HG03103 (cell line): Measurements from ENCODE around the gene DLX4.

Experiments used
- ATAC-seq: cut with Tn5 transposase; IDR thresholded peaks from one replicate; pipeline ENCODE4 v1.9.1; 2021; ENCODE audit warnings: low read depth; ENCODE audit not compliant: unreplicated experiment

Gene DLX4

DNA sequence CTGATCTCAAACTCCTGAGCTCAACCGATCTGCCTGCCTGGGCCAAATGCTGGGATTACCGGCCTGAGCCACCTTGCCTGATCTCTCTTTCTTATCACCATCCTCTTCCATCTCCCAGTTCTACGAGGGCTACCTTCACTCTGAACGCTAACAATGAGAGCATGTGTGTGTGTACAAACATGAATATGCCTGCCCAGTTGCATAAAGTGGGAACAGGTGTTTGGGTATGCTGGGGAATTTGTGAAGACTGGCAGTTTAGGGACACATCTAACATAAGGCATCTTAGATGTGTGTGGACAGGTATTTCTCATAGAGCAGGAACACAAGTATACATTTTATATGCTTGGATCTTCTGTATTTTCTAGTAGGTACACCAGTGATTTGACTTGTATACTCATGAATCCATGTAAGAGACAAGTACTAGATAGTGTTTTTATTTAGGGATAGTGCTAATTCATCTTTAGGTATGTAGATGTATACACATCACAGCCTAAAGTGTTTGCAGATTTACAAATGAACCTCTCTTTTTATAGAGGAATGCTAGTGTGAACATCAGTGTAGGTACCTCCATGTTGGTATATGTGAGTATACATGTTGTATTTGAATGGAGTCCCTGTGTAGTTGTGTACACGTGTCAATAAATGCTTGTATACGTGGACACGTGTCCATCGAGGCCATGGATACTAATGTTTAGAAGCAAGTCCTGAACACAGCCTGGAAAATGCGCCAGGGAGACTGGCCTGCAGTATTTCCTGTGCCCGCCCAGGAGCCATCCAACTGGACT lies 1.2 kb upstream of the DLX4 start:
- no peak for ATAC-seq

GRCh38 chr17:49968405-49969133 lies 421 bp upstream of the DLX4 start:
- ATAC-seq, result no peak

- no peak for ATAC-seq
These were observed 902 bp downstream of the DLX4 start for GRCh38 chr17:49969795-49970389.

GRCh38 chr17:49970498-49970897 lies 1.5 kb downstream of the DLX4 start:
- no peak for ATAC-seq

DNA sequence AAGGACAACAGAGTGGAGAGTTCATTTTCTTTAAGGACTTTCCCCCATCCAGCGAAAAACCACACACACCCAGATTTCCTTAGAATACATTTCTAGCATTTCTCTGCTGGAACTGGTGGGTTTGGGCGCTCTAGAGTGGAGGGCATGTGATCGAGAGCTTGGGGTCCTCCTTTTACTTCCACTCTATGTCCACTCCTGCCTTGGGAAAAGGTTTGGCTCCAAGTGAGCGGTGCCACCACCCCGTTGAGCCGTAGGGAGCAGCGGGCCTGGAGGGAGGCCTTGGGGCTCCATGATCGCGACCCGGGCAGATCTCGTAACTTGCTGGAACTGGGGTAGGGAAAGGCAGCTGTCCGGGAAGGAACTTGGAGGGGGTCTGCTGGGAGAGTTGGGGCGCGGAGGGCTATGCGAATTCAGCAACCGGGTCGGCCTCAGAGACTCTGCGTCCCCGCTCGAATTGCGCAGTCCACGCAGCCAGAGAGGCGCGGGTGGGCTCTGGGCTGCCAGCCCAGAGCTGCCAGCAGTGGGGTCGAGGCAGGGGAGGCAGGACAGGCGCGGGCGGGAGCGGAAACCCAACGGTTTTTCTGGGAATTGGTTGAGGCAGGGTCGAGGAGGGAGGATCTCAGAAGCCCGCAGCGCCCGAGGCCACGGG lies 2.3 kb downstream of the DLX4 start:
- no peak for ATAC-seq

- ATAC-seq, result no peak
These were observed 3.0 kb downstream of the DLX4 start for GRCh38 chr17:49971848-49972485.

- no peak for ATAC-seq
These were observed 3.7 kb downstream of the DLX4 start for GRCh38 chr17:49972486-49973270.

DNA sequence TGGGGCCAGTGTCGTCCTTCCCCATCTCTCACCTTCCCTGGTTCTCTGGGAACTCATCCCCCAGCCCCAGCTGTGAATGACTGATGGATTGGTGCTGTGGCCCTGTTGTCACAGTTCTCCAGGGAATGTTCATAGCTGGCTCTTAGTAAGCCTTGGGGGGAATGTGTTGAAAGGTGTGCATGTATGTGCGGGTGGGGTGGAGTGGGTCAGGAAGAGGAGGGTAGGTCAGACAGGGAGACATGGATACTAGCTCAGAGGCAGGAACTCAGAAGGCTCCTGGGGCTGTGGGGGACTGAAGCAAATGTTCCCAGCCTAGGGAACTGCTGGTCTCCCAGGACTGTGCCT lies 4.3 kb downstream of the DLX4 start:
- ATAC-seq, result no peak

DNA sequence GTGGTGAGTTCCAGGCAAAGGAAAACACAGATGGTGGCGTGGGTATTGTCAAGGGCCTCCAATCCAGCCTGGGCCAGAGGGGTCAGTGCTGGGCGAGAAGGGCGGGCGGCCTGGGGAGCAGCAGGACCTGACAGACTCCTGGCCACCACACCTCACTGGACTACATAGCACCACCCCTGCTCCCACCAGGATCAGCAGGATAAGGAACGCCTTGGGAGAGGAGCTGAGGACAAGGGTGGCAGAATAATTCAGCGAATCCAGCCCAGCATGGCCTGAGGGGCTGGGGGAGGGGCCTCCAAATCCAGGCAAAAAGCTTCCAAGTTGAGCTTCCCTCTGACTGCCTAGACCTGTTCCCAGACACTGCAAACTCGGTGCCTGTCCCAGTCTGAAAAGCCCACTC lies 6.5 kb downstream of the DLX4 start:
- no peak for ATAC-seq

DNA sequence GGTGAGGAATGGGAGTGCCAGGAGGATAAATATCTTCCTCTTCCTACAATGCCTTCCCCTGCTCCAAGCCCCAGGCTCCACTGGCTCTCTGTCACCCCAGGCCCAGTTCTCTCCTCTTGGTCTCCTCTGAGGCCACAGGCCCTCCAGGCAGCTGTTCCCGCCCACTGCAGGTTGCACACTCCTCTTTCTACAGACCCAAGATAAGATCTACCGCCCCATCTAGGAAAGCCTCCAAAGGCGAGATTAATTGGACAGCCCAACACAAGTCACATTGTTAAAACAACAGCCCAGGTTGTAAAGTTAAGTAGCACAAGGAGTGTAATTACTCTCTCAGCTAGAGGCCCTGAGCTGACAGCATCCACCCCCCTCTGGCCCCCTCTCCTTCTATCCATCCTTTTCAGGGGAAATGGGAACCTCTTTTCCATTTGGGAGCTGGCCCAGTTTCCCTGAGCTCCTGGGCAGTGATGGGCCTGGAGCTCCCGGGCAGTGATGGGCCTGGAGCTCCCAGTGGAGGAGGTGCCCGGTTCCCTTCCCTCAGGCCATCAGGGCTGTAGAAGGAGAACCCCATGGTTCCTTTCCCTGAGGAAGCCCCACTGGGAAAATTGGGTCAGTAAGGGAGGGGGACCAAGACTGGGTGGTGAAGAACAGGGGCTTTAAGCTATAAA lies 7.3 kb downstream of the DLX4 start:
- no peak for ATAC-seq

GRCh38 chr17:49976828-49977202 lies 7.8 kb downstream of the DLX4 start:
- no peak for ATAC-seq

GRCh38 chr17:49977463-49978389 lies 8.7 kb downstream of the DLX4 start:
- no peak for ATAC-seq

GRCh38 chr17:49978501-49978900 lies 9.5 kb downstream of the DLX4 start:
- ATAC-seq, result no peak

DNA sequence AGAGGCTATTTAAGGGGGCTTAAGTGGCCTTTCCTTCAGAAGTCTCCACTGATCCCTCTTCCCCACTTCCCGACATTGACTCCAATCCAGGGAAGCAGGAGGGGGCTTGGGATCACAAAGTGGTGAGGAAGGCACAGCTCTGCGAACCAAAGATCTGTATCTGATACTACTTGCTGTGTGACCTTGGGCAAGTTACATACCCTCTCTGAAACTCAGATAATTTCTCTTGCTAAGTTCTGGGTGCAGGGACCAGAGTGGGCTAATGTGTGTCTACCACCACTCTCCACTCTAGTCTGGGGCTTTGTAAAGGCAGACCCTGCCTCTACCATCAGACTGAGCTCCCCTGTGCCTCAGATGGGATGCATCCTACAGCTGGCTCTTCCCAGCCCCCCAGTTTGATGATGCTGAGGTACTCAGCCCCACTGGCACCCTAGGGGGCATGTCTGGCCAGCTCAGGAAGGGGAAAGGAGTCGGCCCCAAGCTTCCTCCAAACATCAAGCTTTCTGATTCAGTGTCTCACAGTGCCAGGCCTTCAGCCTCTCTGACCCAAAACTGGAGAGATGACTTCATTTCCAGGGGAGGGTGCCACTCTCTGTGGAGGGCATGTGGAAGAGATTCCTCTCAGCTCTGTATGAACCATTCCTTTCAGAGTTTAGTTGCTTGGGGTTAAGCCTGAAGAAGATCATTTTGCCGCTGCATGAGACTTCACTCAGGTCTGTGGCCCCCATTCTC lies 10.9 kb downstream of the DLX4 start:
- ATAC-seq, result no peak

DNA sequence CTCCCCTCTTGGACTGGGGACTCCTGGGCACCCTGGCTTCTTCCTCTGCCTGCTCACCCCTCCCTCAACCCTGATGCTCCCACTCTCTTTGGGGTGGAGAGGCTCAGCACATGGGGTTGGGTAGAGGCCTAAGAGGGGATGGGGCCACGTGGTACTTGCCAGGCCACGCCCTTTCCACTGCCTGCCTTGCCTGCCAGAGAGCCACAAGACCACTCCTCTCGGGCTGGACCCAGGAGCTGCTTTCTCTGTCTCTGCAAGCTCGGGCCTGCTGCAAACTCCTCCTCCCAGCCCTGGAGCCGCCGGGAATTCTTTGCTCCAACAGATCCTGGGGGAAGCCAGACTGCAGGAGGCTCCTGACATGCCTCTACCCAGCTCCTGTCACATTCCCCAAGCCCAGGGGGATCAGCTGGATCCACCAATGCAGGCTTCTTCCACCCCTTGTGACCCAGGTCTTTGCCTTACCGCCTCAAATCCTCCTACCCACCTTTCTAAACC lies 11.8 kb downstream of the DLX4 start:
- no peak for ATAC-seq

- ATAC-seq, result no peak
These were observed 15.3 kb downstream of the DLX4 start for GRCh38 chr17:49984283-49984682.

GRCh38 chr17:49984776-49985175 lies 15.8 kb downstream of the DLX4 start:
- no peak for ATAC-seq
